A549 (cell line): Measurements from ENCODE around the gene PTPRN2.

Source experiments
- EP300 ChIP-seq, 2 experiments: fragments of >200 bp; sonication (Bioruptor Twin); formaldehyde crosslinking; IDR thresholded peaks; 2 replicates in 1 of 2; 3 replicates in 1 of 2; pipeline ENCODE4 v1.6.1; 2016 to 2017
- ESRRA ChIP-seq: fragments of 150-350 bp; IDR thresholded peaks from 2 replicates; pipeline ENCODE4 v1.6.1; 2014; ENCODE audit warnings: mild to moderate bottlenecking, low read length, borderline replicate concordance
- MAZ ChIP-seq: fragments of 150-350 bp; IDR thresholded peaks from 2 replicates; pipeline ENCODE4 v1.6.1; 2014; ENCODE audit warnings: antibody characterized with exemption, low read depth, low read length, borderline replicate concordance
- MYC ChIP-seq: IDR thresholded peaks from 2 replicates; pipeline ENCODE4 v1.6.1; 2012; ENCODE audit warnings: mild to moderate bottlenecking, inconsistent platforms, low read length, improper control_type of control experiment, borderline replicate concordance
- NR3C1 ChIP-seq: fragments of >200 bp; sonication (Bioruptor Twin); formaldehyde crosslinking; IDR thresholded peaks from 3 replicates; pipeline ENCODE4 v1.6.1; 2017
- POLR2A ChIP-seq: IDR thresholded peaks from 2 replicates; pipeline ENCODE4 v1.6.1; 2012; ENCODE audit warnings: mild to moderate bottlenecking, low read length
- RAD21 ChIP-seq, 2 experiments: fragments of >200 bp in 1 of 2; sonication (Bioruptor Twin) in 1 of 2; formaldehyde crosslinking in 1 of 2; IDR thresholded peaks in 1 of 2; conservative IDR thresholded peaks in 1 of 2; 2 replicates in 1 of 2; 3 replicates in 1 of 2; pipeline ENCODE4 v1.6.1; 2012 to 2018; ENCODE audit warnings: inconsistent platforms in 1 of 2
- SMC3 ChIP-seq: fragments of >200 bp; sonication (Bioruptor Twin); formaldehyde crosslinking; IDR thresholded peaks from 3 replicates; pipeline ENCODE4 v1.6.1; 2018; ENCODE audit warnings: inconsistent platforms
- SREBF2 ChIP-seq: fragments of 450-650 bp; IDR thresholded peaks from 2 replicates; pipeline ENCODE4 v1.6.1; 2014; ENCODE audit warnings: mild to moderate bottlenecking, moderate library complexity
- TP53 ChIP-seq: fragments of 250-450 bp; sonication (Bioruptor Pico); IDR thresholded peaks from 2 replicates; pipeline ENCODE4 v1.5.0; 2021; ENCODE audit warnings: mild to moderate bottlenecking, moderate library complexity
- ZSCAN20 ChIP-seq: fragments of 250-450 bp; sonication (Bioruptor Pico); IDR thresholded peaks from 2 replicates; pipeline ENCODE4 v1.8.0; 2022; ENCODE audit warnings: mild to moderate bottlenecking, moderate library complexity
- TF ChIP-seq, protein P1 (sequence below): fragments of >200 bp; sonication (Bioruptor Twin); formaldehyde crosslinking; IDR thresholded peaks from 3 replicates; pipeline ENCODE4 v1.5.1; 2016
- TF ChIP-seq, protein P2 (sequence below): IDR thresholded peaks from 2 replicates; pipeline ENCODE4 v1.6.1; 2012

DNA sequence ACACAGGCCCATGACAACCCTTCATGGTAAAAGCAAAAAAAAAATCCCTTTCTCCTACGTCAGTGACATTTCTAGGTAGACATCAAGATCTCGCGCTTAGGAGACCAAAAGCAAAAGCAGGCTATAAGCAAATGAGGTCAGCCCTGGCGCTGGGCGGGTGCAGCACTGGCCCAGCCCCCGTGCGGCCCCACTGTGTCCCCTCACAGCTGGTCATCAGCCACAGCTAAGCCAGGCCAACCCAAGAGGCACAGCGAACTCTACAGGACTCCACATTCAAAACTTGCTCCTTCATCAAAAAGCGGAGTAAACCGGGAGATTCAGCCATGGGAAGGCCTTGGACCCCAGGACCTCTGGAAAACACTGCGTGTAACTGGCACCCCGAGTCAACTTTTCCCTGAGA, 113.7 kb downstream of the PTPRN2 start:
- TF ChIP-seq MYC = no peak
- TF ChIP-seq POLR2A = no peak
- TF ChIP-seq, protein P1, sequence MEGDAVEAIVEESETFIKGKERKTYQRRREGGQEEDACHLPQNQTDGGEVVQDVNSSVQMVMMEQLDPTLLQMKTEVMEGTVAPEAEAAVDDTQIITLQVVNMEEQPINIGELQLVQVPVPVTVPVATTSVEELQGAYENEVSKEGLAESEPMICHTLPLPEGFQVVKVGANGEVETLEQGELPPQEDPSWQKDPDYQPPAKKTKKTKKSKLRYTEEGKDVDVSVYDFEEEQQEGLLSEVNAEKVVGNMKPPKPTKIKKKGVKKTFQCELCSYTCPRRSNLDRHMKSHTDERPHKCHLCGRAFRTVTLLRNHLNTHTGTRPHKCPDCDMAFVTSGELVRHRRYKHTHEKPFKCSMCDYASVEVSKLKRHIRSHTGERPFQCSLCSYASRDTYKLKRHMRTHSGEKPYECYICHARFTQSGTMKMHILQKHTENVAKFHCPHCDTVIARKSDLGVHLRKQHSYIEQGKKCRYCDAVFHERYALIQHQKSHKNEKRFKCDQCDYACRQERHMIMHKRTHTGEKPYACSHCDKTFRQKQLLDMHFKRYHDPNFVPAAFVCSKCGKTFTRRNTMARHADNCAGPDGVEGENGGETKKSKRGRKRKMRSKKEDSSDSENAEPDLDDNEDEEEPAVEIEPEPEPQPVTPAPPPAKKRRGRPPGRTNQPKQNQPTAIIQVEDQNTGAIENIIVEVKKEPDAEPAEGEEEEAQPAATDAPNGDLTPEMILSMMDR = no peak
- no peak for TF ChIP-seq NR3C1
- TF ChIP-seq MAZ = no peak
- no peak for TF ChIP-seq SMC3
- TF ChIP-seq SREBF2 = no peak
- TF ChIP-seq RAD21 (conservative IDR thresholded peaks at IDR 0.05 in 1 of 2, IDR thresholded peaks at IDR 0.05 in 1 of 2) = no peak
- TF ChIP-seq, protein P2, sequence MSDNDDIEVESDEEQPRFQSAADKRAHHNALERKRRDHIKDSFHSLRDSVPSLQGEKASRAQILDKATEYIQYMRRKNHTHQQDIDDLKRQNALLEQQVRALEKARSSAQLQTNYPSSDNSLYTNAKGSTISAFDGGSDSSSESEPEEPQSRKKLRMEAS = no peak
- no peak for TF ChIP-seq TP53 (CRISPR knock-in tag)
- no peak for TF ChIP-seq EP300 (IDR thresholded peaks at IDR 0.05)
- TF ChIP-seq ZSCAN20 (CRISPR knock-in tag) = no peak
- TF ChIP-seq ESRRA = no peak
